Measurements from ENCODE around the gene LILRA2.

The LILRA2 gene

DNA sequence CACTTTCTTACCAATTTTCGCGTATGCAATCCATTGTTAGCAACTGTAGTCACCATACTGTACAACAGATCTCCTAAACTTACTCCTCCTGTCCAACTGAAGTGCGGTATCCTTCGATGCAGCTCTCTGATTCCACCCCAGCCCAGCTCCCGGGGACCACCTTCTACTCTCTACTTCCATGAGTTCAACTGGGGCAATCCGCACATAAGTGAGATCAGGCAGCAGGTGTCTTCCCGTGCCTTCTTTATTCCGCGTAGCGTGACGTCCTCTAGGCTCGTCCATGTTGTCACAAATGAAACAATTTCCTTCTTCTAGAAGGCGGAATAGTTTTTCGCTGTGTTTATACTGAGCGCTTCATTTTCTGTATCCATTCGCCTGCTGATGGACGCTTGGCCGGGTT, 65.1 kb downstream of the LILRA2 start:
- DNase-seq (ENCODE audit: low read depth in 2 of 2) = no peak
- H3K4me3 ChIP-seq (replicated peaks in 1 of 2; ENCODE audit: low read depth in 2 of 2, low read length in 2 of 2) = no peak overlapping the region
- TF ChIP-seq, protein P1, sequence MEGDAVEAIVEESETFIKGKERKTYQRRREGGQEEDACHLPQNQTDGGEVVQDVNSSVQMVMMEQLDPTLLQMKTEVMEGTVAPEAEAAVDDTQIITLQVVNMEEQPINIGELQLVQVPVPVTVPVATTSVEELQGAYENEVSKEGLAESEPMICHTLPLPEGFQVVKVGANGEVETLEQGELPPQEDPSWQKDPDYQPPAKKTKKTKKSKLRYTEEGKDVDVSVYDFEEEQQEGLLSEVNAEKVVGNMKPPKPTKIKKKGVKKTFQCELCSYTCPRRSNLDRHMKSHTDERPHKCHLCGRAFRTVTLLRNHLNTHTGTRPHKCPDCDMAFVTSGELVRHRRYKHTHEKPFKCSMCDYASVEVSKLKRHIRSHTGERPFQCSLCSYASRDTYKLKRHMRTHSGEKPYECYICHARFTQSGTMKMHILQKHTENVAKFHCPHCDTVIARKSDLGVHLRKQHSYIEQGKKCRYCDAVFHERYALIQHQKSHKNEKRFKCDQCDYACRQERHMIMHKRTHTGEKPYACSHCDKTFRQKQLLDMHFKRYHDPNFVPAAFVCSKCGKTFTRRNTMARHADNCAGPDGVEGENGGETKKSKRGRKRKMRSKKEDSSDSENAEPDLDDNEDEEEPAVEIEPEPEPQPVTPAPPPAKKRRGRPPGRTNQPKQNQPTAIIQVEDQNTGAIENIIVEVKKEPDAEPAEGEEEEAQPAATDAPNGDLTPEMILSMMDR (IDR thresholded peaks at IDR 0.05; ENCODE audit: low read depth, low read length) = no peak
